ENCODE measurements around the gene HDAC8.

DNA sequence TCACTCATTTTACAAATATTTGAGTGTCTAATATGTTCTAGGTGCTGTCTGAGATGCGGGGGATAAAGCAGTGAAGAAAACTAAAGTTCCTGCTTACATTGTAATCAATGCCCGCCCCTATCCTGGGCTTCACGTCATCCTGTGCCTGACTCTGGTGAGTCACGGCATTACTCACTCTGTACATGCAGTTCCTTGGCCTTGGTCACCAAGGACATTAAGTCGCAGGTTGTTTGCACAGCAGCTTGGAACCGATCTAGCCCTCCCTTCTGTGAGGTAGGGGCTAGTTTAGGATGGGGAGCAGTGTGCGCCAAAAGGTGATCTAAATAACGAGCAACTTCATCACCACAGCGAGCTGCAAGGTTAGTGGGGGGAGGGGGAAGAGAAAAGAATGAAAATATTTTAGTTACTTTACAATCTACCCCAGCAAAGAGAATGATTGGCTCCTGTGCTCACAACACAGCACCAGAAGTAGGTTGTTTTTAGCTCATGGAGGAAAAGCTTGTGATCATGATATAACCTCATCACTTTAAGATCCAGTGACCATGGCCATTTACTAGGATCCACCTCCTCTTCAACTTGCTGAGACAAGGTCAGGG lies 48.0 kb upstream of the HDAC8 start:
- TF ChIP-seq, protein P1, sequence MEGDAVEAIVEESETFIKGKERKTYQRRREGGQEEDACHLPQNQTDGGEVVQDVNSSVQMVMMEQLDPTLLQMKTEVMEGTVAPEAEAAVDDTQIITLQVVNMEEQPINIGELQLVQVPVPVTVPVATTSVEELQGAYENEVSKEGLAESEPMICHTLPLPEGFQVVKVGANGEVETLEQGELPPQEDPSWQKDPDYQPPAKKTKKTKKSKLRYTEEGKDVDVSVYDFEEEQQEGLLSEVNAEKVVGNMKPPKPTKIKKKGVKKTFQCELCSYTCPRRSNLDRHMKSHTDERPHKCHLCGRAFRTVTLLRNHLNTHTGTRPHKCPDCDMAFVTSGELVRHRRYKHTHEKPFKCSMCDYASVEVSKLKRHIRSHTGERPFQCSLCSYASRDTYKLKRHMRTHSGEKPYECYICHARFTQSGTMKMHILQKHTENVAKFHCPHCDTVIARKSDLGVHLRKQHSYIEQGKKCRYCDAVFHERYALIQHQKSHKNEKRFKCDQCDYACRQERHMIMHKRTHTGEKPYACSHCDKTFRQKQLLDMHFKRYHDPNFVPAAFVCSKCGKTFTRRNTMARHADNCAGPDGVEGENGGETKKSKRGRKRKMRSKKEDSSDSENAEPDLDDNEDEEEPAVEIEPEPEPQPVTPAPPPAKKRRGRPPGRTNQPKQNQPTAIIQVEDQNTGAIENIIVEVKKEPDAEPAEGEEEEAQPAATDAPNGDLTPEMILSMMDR (IDR thresholded peaks at IDR 0.05) = no peak
- TF ChIP-seq POLR2A (IDR thresholded peaks at IDR 0.05) = peak; percentile 32

All from ovary (tissue), 3 donors.